Hepatocyte (in vitro differentiated cells): ENCODE measurements around the gene ARAP1.

ENCODE experiments used
- CTCF ChIP-seq: fragments of 200-600 bp; sonication (generic); IDR thresholded peaks from 2 replicates; pipeline ENCODE4 v1.5.1; 2016; ENCODE audit warnings: antibody characterized with exemption, mild to moderate bottlenecking; ENCODE audit not compliant: poor library complexity
- EZH2 ChIP-seq: fragments of 200-600 bp; sonication (generic); IDR thresholded peaks from 2 replicates; pipeline ENCODE4 v1.6.1; 2016; ENCODE audit warnings: antibody characterized with exemption, mild to moderate bottlenecking, borderline replicate concordance
- EZH2phosphoT487 ChIP-seq: fragments of 200-600 bp; sonication (generic); IDR thresholded peaks from one replicate; pipeline ENCODE4 v1.6.1; 2018; ENCODE audit warnings: antibody characterized with exemption, mild to moderate bottlenecking, low read depth, moderate library complexity; ENCODE audit not compliant: unreplicated experiment, severe bottlenecking

GRCh38 chr11:72719144-72719543 lies 33.1 kb downstream of the ARAP1 start:
- TF ChIP-seq CTCF (no peak), EZH2 (no peak), EZH2phosphoT487 (no peak)
